Spinal cord (tissue), 10 donors: ENCODE results near the gene RPEL1. TPM values are rescaled to one million over a fixed set of nuclear protein-coding genes. Genes with fewer than 3 reads are reported as not detected.
"Not testable (repeated sequence)": the region's sequence is repeated elsewhere in the genome, so short reads cannot be mapped to it uniquely, and the experiment has no call there.

Source experiments
- DNase-seq, 6 donors: peaks; one replicate each; pipeline versions ENCODE4 v3.0.0 to v3.0.0-alpha.2; 2013 to 2015; ENCODE audit warnings: low spot score in 6 of 6, low read depth in 4 of 6
- H3K27ac ChIP-seq: one replicate; pipeline ENCODE4 v1.5.1; 2013; ENCODE audit warnings: low read depth, low read length, control low read depth
- H3K27me3 ChIP-seq: one replicate; pipeline ENCODE4 v1.6.1; 2013; ENCODE audit warnings: low read length; ENCODE audit not compliant: control insufficient read depth, insufficient read depth
- H3K36me3 ChIP-seq: one replicate; pipeline ENCODE4 v1.6.1; 2013; ENCODE audit warnings: low read length; ENCODE audit not compliant: control insufficient read depth, insufficient read depth
- H3K4me1 ChIP-seq: one replicate; pipeline ENCODE4 v1.6.1; 2013; ENCODE audit warnings: low read length; ENCODE audit not compliant: control insufficient read depth, insufficient read depth
- H3K4me3 ChIP-seq: one replicate; pipeline ENCODE4 v1.5.1; 2013; ENCODE audit warnings: low read depth, low read length, control low read depth
- H3K9me3 ChIP-seq: one replicate; pipeline ENCODE4 v1.6.1; 2013; ENCODE audit warnings: low read length; ENCODE audit not compliant: control insufficient read depth, insufficient read depth
- WGBS: methylation state at CpG from one replicate; pipeline ENCODE4 v1.1.5; 2013; ENCODE audit warnings: missing lambda C conversion rate; ENCODE audit not compliant: insufficient coverage; 5-methylcytosine and 5-hydroxymethylcytosine counted together
- polyA plus RNA-seq, 2 donors: library from polyadenylated mRNA; unstranded; fragments of 120-200 nt; gene quantifications; one replicate each; pipeline ENCODE4 v1.2.1, GENCODE V29; 2013; ENCODE audit not compliant: insufficient read length in 2 of 2
- total RNA-seq, 2 donors: library from RNA; depleted of rRNA in 1 of 2; stranded (reverse); fragments of 120-200 nt in 1 of 2; fragments of >200 nt in 1 of 2; gene quantifications; one replicate each; pipeline versions ENCODE4 v1.2.3 to v1.2.4, GENCODE V29; 2013 to 2014
- donor health status: healthy.

RPEL1 gene
- total and polyA plus RNA-seq, 4 donors = 0.11 to 0.32 TPM; not detected in 2

- DNase-seq = no peak
- H3K4me1 ChIP-seq = no peaks in the 10 kb centered on the region
- no peaks in the 10 kb centered on the region for H3K36me3 ChIP-seq
- H3K9me3 ChIP-seq = no peaks in the 10 kb centered on the region
- WGBS = 90% methylated on average over 2 of the region's 4 CpGs
- H3K4me3 ChIP-seq = no peak overlapping the region
- H3K27me3 ChIP-seq = no peaks in the 10 kb centered on the region
- no peak overlapping the region for H3K27ac ChIP-seq
Observed at GRCh38 chr10:103254538-103255325, 9.0 kb downstream of the RPEL1 start.

DNA sequence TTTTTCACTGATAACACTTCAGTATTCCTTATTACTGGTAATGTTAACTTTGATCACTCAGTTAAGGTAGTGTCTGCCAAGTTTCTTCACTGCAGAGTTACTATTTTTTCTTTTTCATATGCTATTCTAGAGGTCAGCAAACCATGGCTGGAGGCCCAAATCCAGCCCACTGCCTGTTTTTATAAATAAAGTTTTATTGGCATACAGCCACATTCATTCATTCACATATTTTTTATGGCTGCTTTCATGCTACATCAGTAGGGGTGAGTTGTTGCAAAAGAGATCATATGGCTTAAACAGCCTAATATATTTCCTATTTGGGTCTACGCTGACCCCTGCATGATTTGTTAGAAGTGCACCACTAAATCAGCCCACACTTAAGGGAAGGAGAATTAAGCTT lies 10.9 kb downstream of the RPEL1 start:
- no peak for DNase-seq
- Histone ChIP-seq H3K9me3 (no peaks in the 10 kb centered on the region), H3K36me3 (no peaks in the 10 kb centered on the region), H3K27ac (no peak overlapping the region), H3K27me3 (no peaks in the 10 kb centered on the region), H3K4me1 (no peaks in the 10 kb centered on the region), H3K4me3 (no peak overlapping the region)
- no CpG with 5 or more reads among the region's 1 CpG for WGBS

GRCh38 chr10:103257812-103258211 lies 12.1 kb downstream of the RPEL1 start:
- Histone ChIP-seq H3K36me3 (no peaks in the 10 kb centered on the region), H3K27ac (no peak overlapping the region), H3K4me1 (no peaks in the 10 kb centered on the region), H3K4me3 (no peak overlapping the region), H3K27me3 (no peaks in the 10 kb centered on the region), H3K9me3 (no peaks in the 10 kb centered on the region)
- no peak for DNase-seq

DNA sequence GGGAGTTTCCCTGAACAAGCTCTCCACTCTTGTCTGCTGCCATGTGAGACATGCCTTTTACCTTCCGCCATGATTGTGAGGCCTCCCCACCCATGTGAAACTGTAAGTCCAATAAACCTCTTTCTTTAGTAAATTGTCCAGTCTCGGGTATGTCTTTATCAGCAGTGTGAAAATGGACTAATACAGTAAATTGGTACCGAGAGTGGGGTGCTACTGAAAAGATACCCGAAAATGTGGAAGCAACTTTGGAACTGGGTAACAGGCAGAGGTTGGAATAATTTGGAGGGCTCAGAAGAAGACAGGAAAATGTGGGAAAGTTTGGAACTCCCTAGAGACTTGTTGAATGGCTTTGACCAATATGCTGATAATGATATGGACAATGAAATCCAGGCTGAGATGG lies 13.2 kb downstream of the RPEL1 start:
- H3K4me1 ChIP-seq, H3K4me3 ChIP-seq, H3K36me3 ChIP-seq, H3K27me3 ChIP-seq, H3K27ac ChIP-seq, DNase-seq, H3K9me3 ChIP-seq: not testable (repeated sequence)
- 100% methylated on average over 2 of the region's 4 CpGs for WGBS

- DNase-seq = no peak
- Histone ChIP-seq H3K27ac (no peak overlapping the region), H3K36me3 (no peaks in the 10 kb centered on the region), H3K4me3 (no peak overlapping the region), H3K4me1 (no peaks in the 10 kb centered on the region), H3K27me3 (no peaks in the 10 kb centered on the region), H3K9me3 (no peaks in the 10 kb centered on the region)
- 90% methylated on average over 5 of the region's 5 CpGs for WGBS
Observed at GRCh38 chr10:103259989-103260388, 14.3 kb downstream of the RPEL1 start.

DNA sequence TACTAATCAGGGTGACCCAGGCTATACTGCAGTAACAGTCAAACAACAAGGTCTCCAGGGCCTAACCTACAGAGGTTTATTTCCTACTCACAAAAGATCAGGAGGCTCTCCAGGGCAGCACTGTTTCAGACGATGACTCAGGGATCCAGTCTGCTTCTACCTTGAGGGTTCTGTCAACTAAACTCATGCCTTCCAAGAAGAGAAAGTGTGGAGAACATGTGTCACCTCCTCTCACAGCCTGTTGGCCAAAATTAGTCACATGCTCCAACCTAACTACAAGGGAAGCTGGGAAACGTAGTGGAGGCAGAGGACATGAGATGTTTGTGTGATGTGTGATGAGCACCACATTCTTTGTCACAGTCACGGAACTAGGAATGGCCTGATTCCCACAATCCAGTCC lies 16.5 kb downstream of the RPEL1 start:
- no peak for DNase-seq
- Histone ChIP-seq H3K27me3 (no peaks in the 10 kb centered on the region), H3K27ac (no peak overlapping the region), H3K9me3 (no peaks in the 10 kb centered on the region), H3K4me3 (no peak overlapping the region), H3K4me1 (no peaks in the 10 kb centered on the region), H3K36me3 (no peaks in the 10 kb centered on the region)
- no CpG with 5 or more reads among the region's 3 CpGs for WGBS

- no peaks in the 10 kb centered on the region for H3K9me3 ChIP-seq
- H3K4me1 ChIP-seq = no peaks in the 10 kb centered on the region
- peak in 3 of 6 donors; percentile 51 to 81 (median 56) for DNase-seq
- WGBS = 44% methylated on average over 11 of the region's 11 CpGs
- H3K27ac ChIP-seq = no peak overlapping the region
- H3K27me3 ChIP-seq = no peaks in the 10 kb centered on the region
- H3K4me3 ChIP-seq = no peak overlapping the region
- no peaks in the 10 kb centered on the region for H3K36me3 ChIP-seq
Observed at GRCh38 chr10:103265717-103266329, 20.1 kb downstream of the RPEL1 start.

DNA sequence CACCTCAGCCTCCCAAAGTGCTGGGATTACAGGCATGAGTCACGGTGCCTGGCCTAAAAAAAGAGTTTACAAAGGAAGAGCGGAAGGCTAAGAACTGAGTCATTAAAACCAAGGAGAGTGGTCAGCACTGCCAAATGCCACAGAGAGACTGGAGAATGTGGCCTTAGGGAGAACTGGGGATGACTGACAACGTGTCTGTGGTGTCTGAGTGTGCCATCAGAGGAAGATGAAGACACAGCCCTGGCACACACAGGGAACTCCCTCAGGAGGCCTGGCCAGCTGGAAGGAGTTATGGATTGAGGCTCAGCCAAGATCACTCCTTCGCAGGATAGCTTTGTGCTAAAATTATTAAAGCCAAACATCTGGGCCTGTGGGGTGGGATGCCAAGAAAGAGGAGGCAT lies 27.4 kb downstream of the RPEL1 start:
- Histone ChIP-seq H3K27ac (no peak overlapping the region), H3K36me3 (no peaks in the 10 kb centered on the region), H3K4me1 (peaks cover 11% of the 10 kb centered on the region), H3K4me3 (no peak overlapping the region), H3K27me3 (peaks cover 14% of the 10 kb centered on the region), H3K9me3 (no peaks in the 10 kb centered on the region)
- WGBS = 40% methylated on average over 4 of the region's 4 CpGs
- DNase-seq = peak in 2 of 6 donors; percentile 11 to 61

GRCh38 chr10:103276251-103276895 lies 30.7 kb downstream of the RPEL1 start:
- 11% methylated on average over 16 of the region's 21 CpGs for WGBS

More at GRCh38 chr10:103276251-103276895, 30.7 kb downstream of the RPEL1 start:
- DNase-seq = peak in 1 of 6 donors; percentile 60
- Histone ChIP-seq H3K27me3 (peaks cover 23% of the 10 kb centered on the region), H3K27ac (no peak overlapping the region), H3K4me3 (peak overlapping the region; percentile 42), H3K36me3 (no peaks in the 10 kb centered on the region), H3K9me3 (no peaks in the 10 kb centered on the region), H3K4me1 (peaks cover 14% of the 10 kb centered on the region)
